Retina (tissue), 1 donor: Measurements from ENCODE around the gene ZNRF1.
"Not testable (repeated sequence)": the region's sequence is repeated elsewhere in the genome, so short reads cannot be mapped to it uniquely, and the experiment has no call there.

ENCODE experiments used
- DNase-seq: peaks from one replicate; pipeline ENCODE4 v3.0.0-alpha.2; 2016

Gene ZNRF1

GRCh38 chr16:74998481-74999218 is at the start of gene ZNRF1:
Gene ZNRF1 (plus strand): TSS chr16:74999024. CDS start chr16:74999672, 648 bp downstream.
- peak; percentile 80 for DNase-seq

GRCh38 chr16:74949309-74949708 is 49.5 kb upstream of the ZNRF1 start:
- DNase-seq, result no peak

DNA sequence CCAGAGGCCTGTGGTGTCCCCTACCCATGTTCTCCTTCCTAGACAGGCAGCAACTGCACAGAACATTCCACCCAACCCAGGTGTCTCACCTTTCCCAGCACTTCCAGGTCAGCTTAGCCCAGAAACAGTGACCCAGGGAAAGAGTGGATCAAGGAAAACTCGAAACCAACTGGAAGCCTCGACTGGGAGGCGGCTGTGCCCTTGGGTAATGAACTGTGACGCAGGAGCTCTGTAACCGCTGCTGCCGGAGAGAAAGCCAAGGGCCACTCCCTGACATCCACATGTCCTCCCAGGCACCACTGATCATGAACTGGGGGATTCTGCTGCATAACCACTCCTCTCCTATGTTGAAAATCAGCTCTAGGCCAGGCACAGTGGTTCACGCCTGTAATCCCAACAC is 48.3 kb upstream of the ZNRF1 start:
- DNase-seq, result no peak

DNA sequence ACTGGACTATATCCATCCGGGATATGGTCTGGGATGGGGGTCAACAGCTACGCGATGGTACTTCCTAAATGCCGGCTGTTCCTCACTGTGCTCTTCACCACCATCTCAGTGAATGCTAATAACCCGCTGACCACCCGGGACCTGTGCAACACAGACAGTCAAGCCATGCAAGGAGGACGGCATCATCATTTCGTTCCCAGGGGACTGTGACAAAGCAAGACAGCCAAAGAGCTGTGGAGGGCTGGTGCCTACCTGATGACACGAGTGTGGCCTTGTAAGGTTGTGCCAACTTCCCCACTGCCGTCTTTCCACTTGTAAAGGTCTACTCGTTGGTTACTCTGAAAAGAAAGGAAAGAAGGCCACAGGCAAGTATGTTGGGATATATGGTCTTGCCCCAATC is 47.6 kb upstream of the ZNRF1 start:
- no peak for DNase-seq

GRCh38 chr16:74951681-74952080 is 47.1 kb upstream of the ZNRF1 start:
- no peak for DNase-seq

GRCh38 chr16:74954763-74955162 is 44.1 kb upstream of the ZNRF1 start:
- no peak for DNase-seq

DNA sequence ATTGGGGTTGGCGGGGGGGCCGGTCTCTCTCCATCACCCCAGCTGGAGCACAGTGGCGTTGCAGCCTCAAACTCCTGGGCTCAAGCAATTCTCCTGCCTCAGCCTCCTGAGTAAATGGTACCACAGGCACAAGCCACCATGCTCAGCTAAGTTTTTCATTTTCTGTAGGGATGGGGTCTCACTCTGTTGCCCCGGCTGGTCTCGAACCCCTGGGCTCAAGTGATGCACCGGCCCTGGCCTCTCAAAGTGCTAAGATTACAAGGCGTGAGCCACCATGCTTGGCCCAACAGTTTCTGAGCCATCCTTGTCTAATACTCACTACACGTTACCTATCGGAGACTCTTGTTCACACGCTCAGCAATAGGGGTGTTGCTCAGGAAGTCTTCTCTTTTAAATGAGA is 25.5 kb upstream of the ZNRF1 start:
- no peak for DNase-seq

GRCh38 chr16:74975591-74975990 is 23.2 kb upstream of the ZNRF1 start:
- no peak for DNase-seq

DNA sequence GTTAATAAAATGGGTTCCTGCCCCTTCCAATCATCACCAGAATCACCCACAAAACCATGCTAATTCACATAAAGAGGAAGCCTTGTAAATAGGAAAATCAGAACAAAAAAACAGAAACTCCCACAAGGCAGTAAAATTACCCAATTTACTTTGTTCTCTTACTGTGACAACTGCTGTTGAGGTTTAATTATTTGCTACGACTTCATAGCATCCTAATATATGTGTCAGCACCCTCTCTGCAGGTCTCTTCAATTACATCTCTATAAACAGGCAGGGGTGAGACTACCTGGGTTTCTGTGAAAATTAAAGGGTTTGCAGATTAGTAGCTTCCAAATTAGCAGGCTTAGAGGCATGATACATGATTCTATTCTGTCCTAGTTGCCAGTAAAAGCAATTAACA is 16.6 kb upstream of the ZNRF1 start:
- no peak for DNase-seq

DNA sequence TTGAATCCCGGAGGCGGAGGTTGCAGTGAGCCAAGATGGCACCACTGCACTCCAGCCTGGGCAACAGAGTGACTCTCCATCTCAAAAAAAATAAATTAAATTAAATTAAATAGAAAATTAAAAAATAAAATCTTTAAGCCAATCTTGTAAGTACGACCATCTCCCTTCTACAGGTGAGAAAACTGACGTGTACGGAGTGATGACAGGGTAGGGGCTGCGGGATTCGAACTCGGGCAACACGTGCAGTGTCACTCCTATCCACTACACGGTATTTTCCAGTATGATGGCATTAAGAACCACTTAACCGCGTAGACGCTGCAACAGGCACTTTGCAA is 14.7 kb upstream of the ZNRF1 start:
- DNase-seq, result no peak

- DNase-seq, result peak; percentile 94
These were observed 14.1 kb upstream of the ZNRF1 start, which contains the start of gene WDR59 for GRCh38 chr16:74984529-74985296. Gene WDR59 (minus strand): TSS chr16:74985123. CDS start chr16:74985017, 106 bp downstream.

- DNase-seq, result no peak
These were observed 11.7 kb upstream of the ZNRF1 start for GRCh38 chr16:74987027-74987681.

- DNase-seq, result not testable (repeated sequence)
These were observed 9.0 kb upstream of the ZNRF1 start for GRCh38 chr16:74989864-74990263.

GRCh38 chr16:74990832-74991231 is 8.0 kb upstream of the ZNRF1 start:
- no peak for DNase-seq

GRCh38 chr16:74991268-74991592 is 7.6 kb upstream of the ZNRF1 start:
- DNase-seq, result no peak

DNA sequence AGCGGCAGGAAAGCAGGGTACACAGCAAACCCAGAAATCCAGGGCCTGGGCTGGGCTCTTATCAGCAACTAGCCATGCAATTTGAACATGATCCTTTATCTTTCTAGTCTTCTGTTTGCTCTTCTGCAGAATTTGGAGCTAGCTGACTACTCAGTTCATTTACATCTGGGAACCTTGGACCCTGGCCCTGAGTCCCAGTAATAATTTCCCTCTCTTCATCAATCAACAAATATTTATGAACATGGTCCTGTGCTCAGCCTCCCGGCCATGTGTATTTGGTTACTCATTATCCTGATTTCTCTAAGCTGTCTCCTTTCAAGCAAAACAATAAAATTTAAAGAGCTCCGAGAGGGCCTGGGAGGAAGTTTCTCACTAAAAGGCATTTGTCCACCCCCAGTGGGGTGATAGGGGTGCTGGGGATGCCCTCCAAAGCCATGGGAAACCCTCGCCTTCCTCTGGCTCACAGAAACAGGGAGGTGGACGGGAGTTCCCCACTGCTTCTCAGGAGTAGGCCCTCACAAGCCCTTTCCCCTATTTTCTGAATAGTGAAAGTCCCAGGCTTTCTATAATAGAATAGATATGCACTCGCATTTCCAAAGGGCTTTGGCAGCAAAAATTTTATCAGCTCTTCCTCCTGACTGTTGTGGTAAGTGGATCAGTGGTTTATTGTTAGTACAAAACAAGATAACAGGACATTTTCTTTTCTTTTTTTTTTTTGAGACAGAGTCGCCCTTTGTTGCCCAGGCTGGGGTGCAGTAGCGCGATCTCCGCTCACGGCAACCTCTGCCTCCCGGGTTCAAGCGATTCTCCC is 7.0 kb upstream of the ZNRF1 start:
- DNase-seq, result no peak

GRCh38 chr16:74995986-74996385 is 2.8 kb upstream of the ZNRF1 start:
- no peak for DNase-seq

GRCh38 chr16:74997042-74997491 is 1.8 kb upstream of the ZNRF1 start:
- DNase-seq, result no peak

DNA sequence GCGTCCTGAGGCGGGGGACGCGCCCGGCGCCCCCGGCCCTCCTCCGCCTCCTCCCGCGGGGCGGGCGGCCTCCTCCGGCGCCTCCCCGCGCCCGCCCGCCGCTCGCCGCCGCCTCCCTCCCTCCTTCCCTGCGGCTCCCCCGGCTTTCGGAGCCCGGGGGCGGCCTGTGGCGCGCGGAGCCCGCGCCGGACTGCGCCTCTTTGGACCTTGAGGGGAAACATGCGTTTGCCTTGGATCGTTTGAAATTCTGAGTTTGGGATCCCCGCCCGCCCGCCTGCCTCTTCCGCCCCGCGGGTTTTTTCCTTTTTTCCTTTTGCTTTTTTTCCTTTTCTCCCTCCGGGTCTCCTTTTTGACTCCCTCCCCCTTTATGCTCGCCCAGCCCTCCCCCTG is 390 bp downstream of the ZNRF1 start:
- no peak for DNase-seq

DNA sequence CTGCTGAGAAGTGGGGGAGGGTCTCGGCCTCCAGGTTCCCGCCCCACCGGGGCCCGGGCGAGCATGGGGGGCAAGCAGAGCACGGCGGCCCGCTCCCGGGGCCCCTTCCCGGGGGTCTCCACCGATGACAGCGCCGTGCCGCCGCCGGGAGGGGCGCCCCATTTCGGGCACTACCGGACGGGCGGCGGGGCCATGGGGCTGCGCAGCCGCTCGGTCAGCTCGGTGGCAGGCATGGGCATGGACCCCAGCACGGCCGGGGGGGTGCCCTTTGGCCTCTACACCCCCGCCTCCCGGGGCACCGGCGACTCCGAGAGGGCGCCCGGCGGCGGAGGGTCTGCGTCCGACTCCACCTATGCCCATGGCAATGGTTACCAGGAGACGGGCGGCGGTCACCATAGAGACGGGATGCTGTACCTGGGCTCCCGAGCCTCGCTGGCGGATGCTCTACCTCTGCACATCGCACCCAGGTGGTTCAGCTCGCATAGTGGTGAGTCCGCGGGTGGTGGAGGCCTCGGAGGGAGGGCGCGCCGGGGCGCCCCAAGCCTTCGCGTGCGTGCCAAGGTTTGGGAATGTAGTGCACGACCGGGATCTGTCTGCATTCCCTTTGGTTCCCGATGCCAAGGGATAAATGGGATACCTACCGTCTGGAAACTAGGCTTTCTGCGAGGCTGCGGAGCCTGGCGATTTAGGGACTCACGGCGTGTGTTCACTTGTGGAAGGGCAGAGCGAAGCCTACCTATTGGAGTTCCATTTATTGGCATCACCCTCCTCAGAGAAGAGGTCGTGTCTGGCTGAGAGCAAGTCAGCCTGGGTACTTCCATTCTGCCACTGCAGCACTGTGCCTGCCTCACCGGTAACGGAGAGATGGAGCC is 1.0 kb downstream of the ZNRF1 start:
- DNase-seq, result peak; percentile 73

GRCh38 chr16:75000481-75001081 is 1.8 kb downstream of the ZNRF1 start:
- peak; percentile 64 for DNase-seq

GRCh38 chr16:75002474-75002873 is 3.6 kb downstream of the ZNRF1 start:
- no peak for DNase-seq
